Activated T-helper 2 cell treated with anti-CD3 and anti-CD28 coated beads, Interferon-gamma antibody, Interleukin-2, Interleukin-4, amounts not matched to agents 10 μg/mL and 5 μg/mL and 100 μg/mL, durations not matched to agents 14 hours and 24 hours and 36 hours (primary cell): Measurements from ENCODE around the gene B4GALT5. TPM values are rescaled to one million over a fixed set of nuclear protein-coding genes. Genes with fewer than 3 reads are reported as not detected.
"Not testable (repeated sequence)": the region's sequence is repeated elsewhere in the genome, so short reads cannot be mapped to it uniquely, and the experiment has no call there.

Source experiments
- DNase-seq: peaks from one replicate; pipeline ENCODE4 v3.0.0; 2021; ENCODE audit warnings: low spot score
- H3K27ac Mint-ChIP-seq: one replicate; pipeline ENCODE4 v1.8.0; 2021; ENCODE audit warnings: mixed read lengths
- H3K27me3 Mint-ChIP-seq: one replicate; pipeline ENCODE4 v1.8.0; 2021; ENCODE audit warnings: low read depth, mixed read lengths
- H3K36me3 Mint-ChIP-seq: one replicate; pipeline ENCODE4 v1.8.0; 2021; ENCODE audit warnings: low read depth, mixed read lengths
- H3K4me1 Mint-ChIP-seq: one replicate; pipeline ENCODE4 v1.8.0; 2021; ENCODE audit warnings: low read depth, mixed read lengths
- H3K4me3 Mint-ChIP-seq: one replicate; pipeline ENCODE4 v1.8.0; 2021; ENCODE audit warnings: low read depth, mild to moderate bottlenecking, moderate library complexity, mixed read lengths
- H3K9me3 Mint-ChIP-seq: one replicate; pipeline ENCODE4 v1.8.0; 2021; ENCODE audit warnings: mixed read lengths
- intact Hi-C: fragments of 100-400 bp; cut with micrococcal nuclease; formaldehyde crosslinking; loops from one replicate; pipeline ENCODE4 v1.15.1; 2023
- total RNA-seq: library from RNA; stranded (reverse); gene quantifications from 2 replicates; pipeline ENCODE4 v1.2.3, GENCODE V29; 2022

Gene B4GALT5
- total RNA-seq, 1 donor from 2014 or later = 39.4 TPM

- Mint-ChIP-seq H3K27ac (no peak overlapping the region), H3K4me3 (no peak overlapping the region), H3K9me3 (no peaks in the 10 kb centered on the region), H3K4me1 (peaks cover 12% of the 10 kb centered on the region), H3K36me3 (peaks cover 50% of the 10 kb centered on the region), H3K27me3 (no peaks in the 10 kb centered on the region)
- intact Hi-C loops = no loop called here
- no peak for DNase-seq
These were observed 80.7 kb downstream of the B4GALT5 start for GRCh38 chr20:49633023-49633422.

GRCh38 chr20:49631856-49632418 lies 81.7 kb downstream of the B4GALT5 start:
- Mint-ChIP-seq H3K4me3 (no peak overlapping the region), H3K9me3 (no peaks in the 10 kb centered on the region), H3K36me3 (peaks cover 44% of the 10 kb centered on the region), H3K27ac (peak overlapping the region; percentile 33), H3K4me1 (peaks cover 17% of the 10 kb centered on the region), H3K27me3 (no peaks in the 10 kb centered on the region)
- intact Hi-C loops = loop anchor here (1.0 kb wide), 1 partner anchor 11 kb away; no protein-coding TSS in a partner anchor
- no peak for DNase-seq

GRCh38 chr20:49631061-49631716 lies 82.5 kb downstream of the B4GALT5 start:
- DNase-seq = no peak
- no peaks in the 10 kb centered on the region for H3K9me3 Mint-ChIP-seq
- H3K36me3 Mint-ChIP-seq = peaks cover 37% of the 10 kb centered on the region
- no peak overlapping the region for H3K4me3 Mint-ChIP-seq
- intact Hi-C loops = loop anchor here (1.0 kb wide), 1 partner anchor 12 kb away; no protein-coding TSS in a partner anchor
- no peak overlapping the region for H3K27ac Mint-ChIP-seq
- no peaks in the 10 kb centered on the region for H3K27me3 Mint-ChIP-seq
- peaks cover 16% of the 10 kb centered on the region for H3K4me1 Mint-ChIP-seq

- intact Hi-C loops = no loop called here
- Mint-ChIP-seq H3K36me3 (peaks cover 31% of the 10 kb centered on the region), H3K27me3 (no peaks in the 10 kb centered on the region), H3K27ac (no peak overlapping the region), H3K9me3 (no peaks in the 10 kb centered on the region), H3K4me1 (peaks cover 19% of the 10 kb centered on the region), H3K4me3 (no peak overlapping the region)
- no peak for DNase-seq
These were observed 83.2 kb downstream of the B4GALT5 start for GRCh38 chr20:49630396-49630951.

- intact Hi-C loops = no loop called here
- Mint-ChIP-seq H3K9me3 (no peaks in the 10 kb centered on the region), H3K27ac (no peak overlapping the region), H3K4me1 (peaks cover 19% of the 10 kb centered on the region), H3K36me3 (peaks cover 26% of the 10 kb centered on the region), H3K27me3 (no peaks in the 10 kb centered on the region), H3K4me3 (no peak overlapping the region)
- no peak for DNase-seq
These were observed 84.1 kb downstream of the B4GALT5 start for GRCh38 chr20:49629606-49630005.

- H3K9me3 Mint-ChIP-seq, H3K4me3 Mint-ChIP-seq, DNase-seq, intact Hi-C loops, H3K27me3 Mint-ChIP-seq, H3K27ac Mint-ChIP-seq: not testable (repeated sequence)
- H3K36me3 Mint-ChIP-seq = peaks cover 13% of the 10 kb centered on the region
- H3K4me1 Mint-ChIP-seq = peaks cover 17% of the 10 kb centered on the region
These were observed 85.4 kb downstream of the B4GALT5 start for GRCh38 chr20:49628280-49628679.

- DNase-seq = no peak
- Mint-ChIP-seq H3K27me3 (no peaks in the 10 kb centered on the region), H3K36me3 (peaks cover 9% of the 10 kb centered on the region), H3K27ac (no peak overlapping the region), H3K9me3 (no peaks in the 10 kb centered on the region), H3K4me3 (no peak overlapping the region), H3K4me1 (peaks cover 17% of the 10 kb centered on the region)
- intact Hi-C loops = no loop called here
These were observed 86.3 kb downstream of the B4GALT5 start for GRCh38 chr20:49627329-49627761.

GRCh38 chr20:49624988-49625387 lies 88.7 kb downstream of the B4GALT5 start:
- DNase-seq, H3K27me3 Mint-ChIP-seq, H3K9me3 Mint-ChIP-seq, H3K27ac Mint-ChIP-seq, intact Hi-C loops, H3K4me3 Mint-ChIP-seq: not testable (repeated sequence)
- Mint-ChIP-seq H3K4me1 (peaks cover 15% of the 10 kb centered on the region), H3K36me3 (peaks cover 17% of the 10 kb centered on the region)

GRCh38 chr20:49624317-49624716 lies 89.4 kb downstream of the B4GALT5 start:
- Mint-ChIP-seq H3K27me3 (peaks cover 2% of the 10 kb centered on the region), H3K36me3 (peaks cover 10% of the 10 kb centered on the region), H3K4me3 (no peak overlapping the region), H3K4me1 (peaks cover 15% of the 10 kb centered on the region), H3K9me3 (peaks cover 10% of the 10 kb centered on the region), H3K27ac (no peak overlapping the region)
- intact Hi-C loops = no loop called here
- no peak for DNase-seq

GRCh38 chr20:49622243-49622642 lies 91.4 kb downstream of the B4GALT5 start:
- DNase-seq = no peak
- H3K27ac Mint-ChIP-seq = no peak overlapping the region
- peaks cover 10% of the 10 kb centered on the region for H3K9me3 Mint-ChIP-seq
- intact Hi-C loops = no loop called here
- peaks cover 8% of the 10 kb centered on the region for H3K36me3 Mint-ChIP-seq
- H3K4me3 Mint-ChIP-seq = no peak overlapping the region
- H3K27me3 Mint-ChIP-seq = peaks cover 2% of the 10 kb centered on the region
- H3K4me1 Mint-ChIP-seq = peaks cover 12% of the 10 kb centered on the region

- peaks cover 2% of the 10 kb centered on the region for H3K27me3 Mint-ChIP-seq
- H3K36me3 Mint-ChIP-seq = peaks cover 8% of the 10 kb centered on the region
- H3K4me1 Mint-ChIP-seq = peaks cover 7% of the 10 kb centered on the region
- peaks cover 10% of the 10 kb centered on the region for H3K9me3 Mint-ChIP-seq
- DNase-seq = no peak
- intact Hi-C loops = loop anchor here (1.0 kb wide), 1 partner anchor 49 kb away; no protein-coding TSS in a partner anchor
- H3K27ac Mint-ChIP-seq = no peak overlapping the region
- H3K4me3 Mint-ChIP-seq = no peak overlapping the region
These were observed 93.1 kb downstream of the B4GALT5 start for GRCh38 chr20:49620364-49621240.

- Mint-ChIP-seq H3K27ac (no peak overlapping the region), H3K27me3 (peaks cover 2% of the 10 kb centered on the region), H3K4me3 (no peak overlapping the region), H3K9me3 (peaks cover 10% of the 10 kb centered on the region), H3K4me1 (peaks cover 7% of the 10 kb centered on the region), H3K36me3 (peaks cover 8% of the 10 kb centered on the region)
- intact Hi-C loops = loop anchor here (1.0 kb wide), 1 partner anchor 50 kb away; no protein-coding TSS in a partner anchor
- DNase-seq = no peak
These were observed 94.3 kb downstream of the B4GALT5 start for GRCh38 chr20:49619113-49620048.
